Measurements from ENCODE around the gene NOA1.

- TF ChIP-seq CTCF (IDR thresholded peaks at IDR 0.05) (no peak), POLR2AphosphoS5 (IDR thresholded peaks at IDR 0.05) (no peak)
Measured at GRCh38 chr4:56941403-56941802, 36.0 kb downstream of the NOA1 start.
